GM12878 (cell line): ENCODE measurements around the gene ATP10D. TPM values are rescaled to one million over a fixed set of nuclear protein-coding genes. Genes with fewer than 3 reads are reported as not detected.
A peak's percentile ranks its signal among the peaks of the same experiment; 100 is the strongest.

Experiments
- HDGF ChIP-seq: fragments of 450-650 bp; IDR thresholded peaks from 2 replicates; pipeline ENCODE4 v1.6.1; 2016; ENCODE audit warnings: antibody characterized with exemption
- POLR2A ChIP-seq: IDR thresholded peaks from 2 replicates; pipeline ENCODE4 v1.6.1; 2011; ENCODE audit warnings: low read depth, mild to moderate bottlenecking, low read length
- POLR2AphosphoS2 ChIP-seq: IDR thresholded peaks from 2 replicates; pipeline ENCODE4 v1.6.1; 2011; ENCODE audit warnings: low read depth, mild to moderate bottlenecking, low read length, improper control_type of control experiment, moderate library complexity
- RBBP5 ChIP-seq: fragments of 200-600 bp; sonication (generic); conservative IDR thresholded peaks from 2 replicates; pipeline ENCODE4 v1.6.1; 2016
- SMAD1 ChIP-seq: fragments of 450-650 bp; IDR thresholded peaks from 2 replicates; pipeline ENCODE4 v1.6.1; 2018; ENCODE audit warnings: mild to moderate bottlenecking, low read depth; ENCODE audit not compliant: partially characterized antibody
- SPI1 ChIP-seq: IDR thresholded peaks from 2 replicates; pipeline ENCODE4 v1.6.1; 2011; ENCODE audit warnings: low read depth, mild to moderate bottlenecking, low read length, moderate library complexity, borderline replicate concordance; ENCODE audit not compliant: insufficient read depth
- TARDBP ChIP-seq: IDR thresholded peaks from 2 replicates; pipeline ENCODE4 v1.6.1; 2016; ENCODE audit warnings: borderline replicate concordance
- polyA plus RNA-seq, 11 experiments: library from polyadenylated mRNA; depleted of rRNA in 4 of 11; unstranded in 6 of 11; stranded (reverse) in 5 of 11; fragments of >200 nt; fragmentation: Nextera tagmentation in 4 of 11; fragmentation: Illumina TruSeq in 1 of 11; extraction: Ambion mirVana in 4 of 11; extraction: Trizol in 1 of 11; gene quantifications; 1 replicate in 1 of 11; 2 replicates in 10 of 11; pipeline versions ENCODE4 v1.2.1 to v1.2.3, GENCODE V29; 2011 to 2016; ENCODE audit warnings: inconsistent platforms in 2 of 11, missing spikeins in 2 of 11, low read depth in 1 of 11
- total RNA-seq, 4 experiments: library from RNA; depleted of rRNA in 3 of 4; stranded (reverse); fragments of >200 nt in 3 of 4; fragmentation: Illumina TruSeq in 1 of 4; extraction: Trizol in 1 of 4; gene quantifications; 2 replicates each; pipeline versions ENCODE4 v1.2.1 to v1.2.3, GENCODE V29; 2013 to 2021
- TF ChIP-seq, protein P1 (sequence below): IDR thresholded peaks from 2 replicates; pipeline ENCODE4 v1.6.1; 2012; ENCODE audit warnings: low read length, inconsistent platforms
- TF ChIP-seq, protein P2 (sequence below): IDR thresholded peaks from 2 replicates; pipeline ENCODE4 v1.6.1; 2012; ENCODE audit warnings: low read depth, low read length, improper control_type of control experiment
- TF ChIP-seq, protein P3 (sequence below): fragments of 450-650 bp; IDR thresholded peaks from 2 replicates; pipeline ENCODE4 v1.6.1; 2018; ENCODE audit warnings: mild to moderate bottlenecking, low read depth, moderate library complexity; ENCODE audit not compliant: partially characterized antibody
- TF ChIP-seq, protein P4 (sequence below): fragments of 450-650 bp; IDR thresholded peaks from 2 replicates; pipeline ENCODE4 v1.6.1; 2017; ENCODE audit warnings: mild to moderate bottlenecking
- TF ChIP-seq, protein P5 (sequence below): fragments of 150-350 bp; IDR thresholded peaks from 2 replicates; pipeline ENCODE4 v1.6.1; 2014; ENCODE audit warnings: mild to moderate bottlenecking, low read depth, low read length
- TF ChIP-seq, protein P6 (sequence below): IDR thresholded peaks from 2 replicates; pipeline ENCODE4 v1.6.1; 2011; ENCODE audit warnings: low read depth, low read length, improper control_type of control experiment, borderline replicate concordance
- TF ChIP-seq, protein P7 (sequence below): fragments of 150-350 bp; IDR thresholded peaks from 2 replicates; pipeline ENCODE4 v1.6.1; 2016; ENCODE audit warnings: low read depth, low read length

The ATP10D gene
- total and polyA plus RNA-seq, 10 of the 15 experiments (the other 5 are each of a cell fraction or from before 2014, with no cell fraction given) = 10.2 to 50.3 (median 19.1) TPM

DNA sequence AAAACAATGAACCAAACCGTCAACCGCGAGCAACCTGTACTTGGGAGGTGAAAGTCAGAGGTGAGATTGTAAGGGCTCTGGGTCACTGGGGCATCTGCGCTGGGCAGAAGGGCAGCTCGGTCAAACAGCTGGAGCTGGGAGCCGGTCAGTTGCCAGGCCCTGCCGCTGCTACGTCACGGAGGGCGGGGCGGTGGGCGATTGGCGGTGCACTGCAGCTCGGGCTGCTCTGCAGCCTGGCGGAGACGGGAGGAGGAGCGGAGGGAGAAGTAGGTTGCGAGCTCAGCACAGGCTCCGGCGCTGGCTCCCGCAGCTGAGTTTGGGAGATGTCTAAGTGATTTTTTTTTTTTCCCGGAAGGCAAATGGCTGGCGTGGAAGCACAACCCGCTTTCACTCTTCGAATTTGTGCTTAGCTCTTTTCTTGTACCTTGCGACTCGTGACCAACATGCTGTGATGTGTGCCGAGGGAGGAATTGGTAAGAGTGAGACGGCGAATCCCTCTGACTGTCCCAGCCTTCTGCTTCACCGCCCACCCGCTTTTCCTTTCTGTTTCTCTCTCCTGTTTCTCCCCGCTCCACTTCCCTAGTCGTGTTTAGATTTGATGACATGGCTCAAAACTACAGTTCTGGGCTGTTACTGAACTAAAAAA is at the start of gene ATP10D (continued):
- TF ChIP-seq, protein P1, sequence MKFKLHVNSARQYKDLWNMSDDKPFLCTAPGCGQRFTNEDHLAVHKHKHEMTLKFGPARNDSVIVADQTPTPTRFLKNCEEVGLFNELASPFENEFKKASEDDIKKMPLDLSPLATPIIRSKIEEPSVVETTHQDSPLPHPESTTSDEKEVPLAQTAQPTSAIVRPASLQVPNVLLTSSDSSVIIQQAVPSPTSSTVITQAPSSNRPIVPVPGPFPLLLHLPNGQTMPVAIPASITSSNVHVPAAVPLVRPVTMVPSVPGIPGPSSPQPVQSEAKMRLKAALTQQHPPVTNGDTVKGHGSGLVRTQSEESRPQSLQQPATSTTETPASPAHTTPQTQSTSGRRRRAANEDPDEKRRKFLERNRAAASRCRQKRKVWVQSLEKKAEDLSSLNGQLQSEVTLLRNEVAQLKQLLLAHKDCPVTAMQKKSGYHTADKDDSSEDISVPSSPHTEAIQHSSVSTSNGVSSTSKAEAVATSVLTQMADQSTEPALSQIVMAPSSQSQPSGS = 0 out of 2 replicates have a peak, but pooled peaks have one; percentile 19
- TF ChIP-seq, protein P2, sequence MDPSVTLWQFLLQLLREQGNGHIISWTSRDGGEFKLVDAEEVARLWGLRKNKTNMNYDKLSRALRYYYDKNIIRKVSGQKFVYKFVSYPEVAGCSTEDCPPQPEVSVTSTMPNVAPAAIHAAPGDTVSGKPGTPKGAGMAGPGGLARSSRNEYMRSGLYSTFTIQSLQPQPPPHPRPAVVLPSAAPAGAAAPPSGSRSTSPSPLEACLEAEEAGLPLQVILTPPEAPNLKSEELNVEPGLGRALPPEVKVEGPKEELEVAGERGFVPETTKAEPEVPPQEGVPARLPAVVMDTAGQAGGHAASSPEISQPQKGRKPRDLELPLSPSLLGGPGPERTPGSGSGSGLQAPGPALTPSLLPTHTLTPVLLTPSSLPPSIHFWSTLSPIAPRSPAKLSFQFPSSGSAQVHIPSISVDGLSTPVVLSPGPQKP = no peak
- TF ChIP-seq POLR2A = peak; percentile 91
- TF ChIP-seq, protein P3, sequence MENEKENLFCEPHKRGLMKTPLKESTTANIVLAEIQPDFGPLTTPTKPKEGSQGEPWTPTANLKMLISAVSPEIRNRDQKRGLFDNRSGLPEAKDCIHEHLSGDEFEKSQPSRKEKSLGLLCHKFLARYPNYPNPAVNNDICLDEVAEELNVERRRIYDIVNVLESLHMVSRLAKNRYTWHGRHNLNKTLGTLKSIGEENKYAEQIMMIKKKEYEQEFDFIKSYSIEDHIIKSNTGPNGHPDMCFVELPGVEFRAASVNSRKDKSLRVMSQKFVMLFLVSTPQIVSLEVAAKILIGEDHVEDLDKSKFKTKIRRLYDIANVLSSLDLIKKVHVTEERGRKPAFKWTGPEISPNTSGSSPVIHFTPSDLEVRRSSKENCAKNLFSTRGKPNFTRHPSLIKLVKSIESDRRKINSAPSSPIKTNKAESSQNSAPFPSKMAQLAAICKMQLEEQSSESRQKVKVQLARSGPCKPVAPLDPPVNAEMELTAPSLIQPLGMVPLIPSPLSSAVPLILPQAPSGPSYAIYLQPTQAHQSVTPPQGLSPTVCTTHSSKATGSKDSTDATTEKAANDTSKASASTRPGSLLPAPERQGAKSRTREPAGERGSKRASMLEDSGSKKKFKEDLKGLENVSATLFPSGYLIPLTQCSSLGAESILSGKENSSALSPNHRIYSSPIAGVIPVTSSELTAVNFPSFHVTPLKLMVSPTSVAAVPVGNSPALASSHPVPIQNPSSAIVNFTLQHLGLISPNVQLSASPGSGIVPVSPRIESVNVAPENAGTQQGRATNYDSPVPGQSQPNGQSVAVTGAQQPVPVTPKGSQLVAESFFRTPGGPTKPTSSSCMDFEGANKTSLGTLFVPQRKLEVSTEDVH = no peak
- peak; percentile 89 for TF ChIP-seq RBBP5
- TF ChIP-seq, protein P4, sequence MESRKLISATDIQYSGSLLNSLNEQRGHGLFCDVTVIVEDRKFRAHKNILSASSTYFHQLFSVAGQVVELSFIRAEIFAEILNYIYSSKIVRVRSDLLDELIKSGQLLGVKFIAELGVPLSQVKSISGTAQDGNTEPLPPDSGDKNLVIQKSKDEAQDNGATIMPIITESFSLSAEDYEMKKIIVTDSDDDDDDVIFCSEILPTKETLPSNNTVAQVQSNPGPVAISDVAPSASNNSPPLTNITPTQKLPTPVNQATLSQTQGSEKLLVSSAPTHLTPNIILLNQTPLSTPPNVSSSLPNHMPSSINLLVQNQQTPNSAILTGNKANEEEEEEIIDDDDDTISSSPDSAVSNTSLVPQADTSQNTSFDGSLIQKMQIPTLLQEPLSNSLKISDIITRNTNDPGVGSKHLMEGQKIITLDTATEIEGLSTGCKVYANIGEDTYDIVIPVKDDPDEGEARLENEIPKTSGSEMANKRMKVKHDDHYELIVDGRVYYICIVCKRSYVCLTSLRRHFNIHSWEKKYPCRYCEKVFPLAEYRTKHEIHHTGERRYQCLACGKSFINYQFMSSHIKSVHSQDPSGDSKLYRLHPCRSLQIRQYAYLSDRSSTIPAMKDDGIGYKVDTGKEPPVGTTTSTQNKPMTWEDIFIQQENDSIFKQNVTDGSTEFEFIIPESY = no peak
- TF ChIP-seq, protein P5, sequence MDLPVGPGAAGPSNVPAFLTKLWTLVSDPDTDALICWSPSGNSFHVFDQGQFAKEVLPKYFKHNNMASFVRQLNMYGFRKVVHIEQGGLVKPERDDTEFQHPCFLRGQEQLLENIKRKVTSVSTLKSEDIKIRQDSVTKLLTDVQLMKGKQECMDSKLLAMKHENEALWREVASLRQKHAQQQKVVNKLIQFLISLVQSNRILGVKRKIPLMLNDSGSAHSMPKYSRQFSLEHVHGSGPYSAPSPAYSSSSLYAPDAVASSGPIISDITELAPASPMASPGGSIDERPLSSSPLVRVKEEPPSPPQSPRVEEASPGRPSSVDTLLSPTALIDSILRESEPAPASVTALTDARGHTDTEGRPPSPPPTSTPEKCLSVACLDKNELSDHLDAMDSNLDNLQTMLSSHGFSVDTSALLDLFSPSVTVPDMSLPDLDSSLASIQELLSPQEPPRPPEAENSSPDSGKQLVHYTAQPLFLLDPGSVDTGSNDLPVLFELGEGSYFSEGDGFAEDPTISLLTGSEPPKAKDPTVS = no peak
- TF ChIP-seq POLR2AphosphoS2 = peak; percentile 75; the same call in 1 of the 2 replicates
- TF ChIP-seq TARDBP = no peak
- TF ChIP-seq, protein P6, sequence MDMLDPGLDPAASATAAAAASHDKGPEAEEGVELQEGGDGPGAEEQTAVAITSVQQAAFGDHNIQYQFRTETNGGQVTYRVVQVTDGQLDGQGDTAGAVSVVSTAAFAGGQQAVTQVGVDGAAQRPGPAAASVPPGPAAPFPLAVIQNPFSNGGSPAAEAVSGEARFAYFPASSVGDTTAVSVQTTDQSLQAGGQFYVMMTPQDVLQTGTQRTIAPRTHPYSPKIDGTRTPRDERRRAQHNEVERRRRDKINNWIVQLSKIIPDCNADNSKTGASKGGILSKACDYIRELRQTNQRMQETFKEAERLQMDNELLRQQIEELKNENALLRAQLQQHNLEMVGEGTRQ = no peak; the same call in 1 of the 2 replicates
- TF ChIP-seq SMAD1 = peak; percentile 30
- peak; percentile 89 for TF ChIP-seq HDGF
- peak; percentile 38; the same call in 1 of the 2 replicates for TF ChIP-seq SPI1
- TF ChIP-seq, protein P7, sequence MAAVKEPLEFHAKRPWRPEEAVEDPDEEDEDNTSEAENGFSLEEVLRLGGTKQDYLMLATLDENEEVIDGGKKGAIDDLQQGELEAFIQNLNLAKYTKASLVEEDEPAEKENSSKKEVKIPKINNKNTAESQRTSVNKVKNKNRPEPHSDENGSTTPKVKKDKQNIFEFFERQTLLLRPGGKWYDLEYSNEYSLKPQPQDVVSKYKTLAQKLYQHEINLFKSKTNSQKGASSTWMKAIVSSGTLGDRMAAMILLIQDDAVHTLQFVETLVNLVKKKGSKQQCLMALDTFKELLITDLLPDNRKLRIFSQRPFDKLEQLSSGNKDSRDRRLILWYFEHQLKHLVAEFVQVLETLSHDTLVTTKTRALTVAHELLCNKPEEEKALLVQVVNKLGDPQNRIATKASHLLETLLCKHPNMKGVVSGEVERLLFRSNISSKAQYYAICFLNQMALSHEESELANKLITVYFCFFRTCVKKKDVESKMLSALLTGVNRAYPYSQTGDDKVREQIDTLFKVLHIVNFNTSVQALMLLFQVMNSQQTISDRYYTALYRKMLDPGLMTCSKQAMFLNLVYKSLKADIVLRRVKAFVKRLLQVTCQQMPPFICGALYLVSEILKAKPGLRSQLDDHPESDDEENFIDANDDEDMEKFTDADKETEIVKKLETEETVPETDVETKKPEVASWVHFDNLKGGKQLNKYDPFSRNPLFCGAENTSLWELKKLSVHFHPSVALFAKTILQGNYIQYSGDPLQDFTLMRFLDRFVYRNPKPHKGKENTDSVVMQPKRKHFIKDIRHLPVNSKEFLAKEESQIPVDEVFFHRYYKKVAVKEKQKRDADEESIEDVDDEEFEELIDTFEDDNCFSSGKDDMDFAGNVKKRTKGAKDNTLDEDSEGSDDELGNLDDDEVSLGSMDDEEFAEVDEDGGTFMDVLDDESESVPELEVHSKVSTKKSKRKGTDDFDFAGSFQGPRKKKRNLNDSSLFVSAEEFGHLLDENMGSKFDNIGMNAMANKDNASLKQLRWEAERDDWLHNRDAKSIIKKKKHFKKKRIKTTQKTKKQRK = no peak
